OCI-LY3 (cell line): ENCODE measurements around the gene CCDC174.

Source experiments
- H2AFZ ChIP-seq: fragments of 200-600, 300-600 bp; shearing (Covaris generic); 2 replicates; pipeline ENCODE4 v1.6.0; 2014; ENCODE audit warnings: antibody characterized with exemption, low read depth, low read length
- H3K27ac ChIP-seq: fragments of 200-600, 300-600 bp; sonication (generic); 2 replicates; pipeline ENCODE4 v1.5.1; 2014; ENCODE audit warnings: mild to moderate bottlenecking, low read length, moderate library complexity, mixed read lengths
- H3K27me3 ChIP-seq: fragments of 200-600, 300-600 bp; sonication (generic); 2 replicates; pipeline ENCODE4 v1.6.1; 2014; ENCODE audit warnings: low read depth, low read length, mixed read lengths
- H3K36me3 ChIP-seq: fragments of 200-600, 300-600 bp; sonication (generic); replicated peaks from 2 replicates; pipeline ENCODE3; 2014; ENCODE audit warnings: low read depth, low read length, mixed read lengths
- H3K4me1 ChIP-seq: fragments of 300-600, 200-600 bp; sonication (generic); 2 replicates; pipeline ENCODE4 v1.6.1; 2014; ENCODE audit warnings: low read length, mixed read lengths
- H3K4me2 ChIP-seq: fragments of 200-600, 300-600 bp; sonication (generic); 2 replicates; pipeline ENCODE4 v1.6.1; 2014; ENCODE audit warnings: low read length, mixed read lengths
- H3K4me3 ChIP-seq: fragments of 300-600, 200-600 bp; sonication (generic); 2 replicates; pipeline ENCODE4 v1.5.1; 2014; ENCODE audit warnings: antibody characterized with exemption, mild to moderate bottlenecking, low read length, moderate library complexity
- H3K79me2 ChIP-seq: fragments of 300-600, 200-600 bp; shearing (Covaris generic); 2 replicates; pipeline ENCODE4 v1.6.1; 2014; ENCODE audit warnings: mild to moderate bottlenecking, low read length, mixed read lengths
- H3K9ac ChIP-seq: fragments of 300-600, 200-600 bp; shearing (Covaris generic); 2 replicates; pipeline ENCODE4 v1.6.0; 2014; ENCODE audit warnings: mild to moderate bottlenecking, low read length, moderate library complexity
- H3K9me3 ChIP-seq: fragments of 200-600, 300-600 bp; shearing (Covaris generic); 2 replicates; pipeline ENCODE4 v1.6.1; 2014; ENCODE audit warnings: low read length, mixed read lengths; ENCODE audit not compliant: insufficient read depth
- H4K20me1 ChIP-seq: fragments of 200-600, 300-600 bp; sonication (generic); 2 replicates; pipeline ENCODE4 v1.6.1; 2016; ENCODE audit warnings: low read length, mixed read lengths; ENCODE audit not compliant: insufficient read depth
- EZH2phosphoT487 ChIP-seq: fragments of 200-600 bp; shearing (Covaris generic); IDR thresholded peaks from 2 replicates; pipeline ENCODE4 v1.6.1; 2018; ENCODE audit warnings: antibody characterized with exemption, mixed run types, low read depth
- TF ChIP-seq, protein P1 (sequence below): fragments of 200-600, 300-600 bp; sonication (generic); IDR thresholded peaks from 2 replicates; pipeline ENCODE4 v1.5.1; 2014; ENCODE audit warnings: antibody characterized with exemption, low read length, low read depth

Gene CCDC174

DNA sequence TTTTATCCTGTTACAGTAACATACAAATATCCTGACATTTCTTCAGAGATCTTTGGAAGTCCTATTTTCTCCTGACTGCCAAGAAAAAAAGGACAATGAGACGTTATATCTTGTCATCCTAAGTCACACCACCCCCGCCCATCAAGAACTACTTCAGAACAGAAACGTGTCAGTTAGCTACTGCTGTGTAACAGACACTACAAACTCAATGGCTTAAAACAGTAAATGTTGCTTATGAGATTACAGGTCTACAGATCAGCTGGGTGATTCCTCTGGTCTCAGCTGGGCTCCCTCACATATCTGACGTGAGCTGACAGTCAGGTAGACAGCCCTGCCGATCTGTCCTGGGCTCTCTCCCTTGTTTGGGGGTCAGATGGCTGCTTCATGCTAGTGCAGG is 20.5 kb upstream of the CCDC174 start:
- no peak overlapping the region for H3K27ac ChIP-seq
- no peak overlapping the region for H2AFZ ChIP-seq
- H3K9me3 ChIP-seq = no peaks in the 10 kb centered on the region
- TF ChIP-seq, protein P1, sequence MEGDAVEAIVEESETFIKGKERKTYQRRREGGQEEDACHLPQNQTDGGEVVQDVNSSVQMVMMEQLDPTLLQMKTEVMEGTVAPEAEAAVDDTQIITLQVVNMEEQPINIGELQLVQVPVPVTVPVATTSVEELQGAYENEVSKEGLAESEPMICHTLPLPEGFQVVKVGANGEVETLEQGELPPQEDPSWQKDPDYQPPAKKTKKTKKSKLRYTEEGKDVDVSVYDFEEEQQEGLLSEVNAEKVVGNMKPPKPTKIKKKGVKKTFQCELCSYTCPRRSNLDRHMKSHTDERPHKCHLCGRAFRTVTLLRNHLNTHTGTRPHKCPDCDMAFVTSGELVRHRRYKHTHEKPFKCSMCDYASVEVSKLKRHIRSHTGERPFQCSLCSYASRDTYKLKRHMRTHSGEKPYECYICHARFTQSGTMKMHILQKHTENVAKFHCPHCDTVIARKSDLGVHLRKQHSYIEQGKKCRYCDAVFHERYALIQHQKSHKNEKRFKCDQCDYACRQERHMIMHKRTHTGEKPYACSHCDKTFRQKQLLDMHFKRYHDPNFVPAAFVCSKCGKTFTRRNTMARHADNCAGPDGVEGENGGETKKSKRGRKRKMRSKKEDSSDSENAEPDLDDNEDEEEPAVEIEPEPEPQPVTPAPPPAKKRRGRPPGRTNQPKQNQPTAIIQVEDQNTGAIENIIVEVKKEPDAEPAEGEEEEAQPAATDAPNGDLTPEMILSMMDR = no peak
- no peak for TF ChIP-seq EZH2phosphoT487
- H3K79me2 ChIP-seq = no peaks in the 10 kb centered on the region
- no peak overlapping the region for H3K4me3 ChIP-seq
- no peaks in the 10 kb centered on the region for H4K20me1 ChIP-seq
- no peak overlapping the region for H3K9ac ChIP-seq
- H3K4me1 ChIP-seq = no peaks in the 10 kb centered on the region
- no peaks in the 10 kb centered on the region for H3K36me3 ChIP-seq
- no peak overlapping the region for H3K4me2 ChIP-seq
- H3K27me3 ChIP-seq = peaks cover 37% of the 10 kb centered on the region

DNA sequence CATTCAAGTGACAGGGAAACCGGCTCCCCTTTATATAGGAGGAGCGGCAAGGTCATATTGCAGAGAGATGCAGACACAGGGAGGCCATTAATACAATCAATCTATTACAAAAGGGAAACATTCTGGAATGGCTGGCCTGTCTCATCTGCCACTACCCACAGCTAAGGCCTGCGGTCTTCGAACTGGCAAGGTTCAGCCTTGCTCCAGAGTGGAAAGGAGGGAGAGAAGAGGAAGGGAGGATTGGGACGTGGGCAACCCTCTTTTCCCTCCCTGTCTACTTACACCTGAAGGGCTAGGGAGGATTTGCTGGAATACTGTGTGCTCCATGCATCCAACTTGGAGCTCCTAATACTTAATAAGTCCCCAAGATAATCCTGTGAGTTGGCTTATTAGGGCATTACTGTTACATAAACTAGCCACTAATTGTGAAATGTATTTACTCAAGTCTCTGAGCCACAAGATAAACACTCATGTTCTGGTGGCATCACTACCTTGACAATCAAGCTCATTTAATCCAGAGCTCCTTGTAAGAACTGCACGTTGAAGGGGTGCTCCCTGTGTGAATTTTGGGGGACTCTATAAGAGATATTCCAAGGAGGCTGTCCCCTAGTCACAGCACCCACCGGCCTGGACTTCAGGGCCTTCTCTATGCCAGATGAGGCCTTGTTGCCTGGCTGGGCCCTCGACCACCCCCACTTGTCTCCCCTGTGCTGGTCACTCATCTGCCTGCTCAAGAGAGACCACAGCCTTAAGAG is 19.7 kb upstream of the CCDC174 start:
- no peaks in the 10 kb centered on the region for H3K36me3 ChIP-seq
- no peak overlapping the region for H2AFZ ChIP-seq
- H3K9me3 ChIP-seq = no peaks in the 10 kb centered on the region
- TF ChIP-seq, protein P1 = no peak
- no peak for TF ChIP-seq EZH2phosphoT487
- no peak overlapping the region for H3K9ac ChIP-seq
- no peak overlapping the region for H3K4me2 ChIP-seq
- peaks cover 44% of the 10 kb centered on the region for H3K27me3 ChIP-seq
- no peak overlapping the region for H3K4me3 ChIP-seq
- H3K79me2 ChIP-seq = no peaks in the 10 kb centered on the region
- H3K27ac ChIP-seq = no peak overlapping the region
- H4K20me1 ChIP-seq = no peaks in the 10 kb centered on the region
- H3K4me1 ChIP-seq = no peaks in the 10 kb centered on the region

DNA sequence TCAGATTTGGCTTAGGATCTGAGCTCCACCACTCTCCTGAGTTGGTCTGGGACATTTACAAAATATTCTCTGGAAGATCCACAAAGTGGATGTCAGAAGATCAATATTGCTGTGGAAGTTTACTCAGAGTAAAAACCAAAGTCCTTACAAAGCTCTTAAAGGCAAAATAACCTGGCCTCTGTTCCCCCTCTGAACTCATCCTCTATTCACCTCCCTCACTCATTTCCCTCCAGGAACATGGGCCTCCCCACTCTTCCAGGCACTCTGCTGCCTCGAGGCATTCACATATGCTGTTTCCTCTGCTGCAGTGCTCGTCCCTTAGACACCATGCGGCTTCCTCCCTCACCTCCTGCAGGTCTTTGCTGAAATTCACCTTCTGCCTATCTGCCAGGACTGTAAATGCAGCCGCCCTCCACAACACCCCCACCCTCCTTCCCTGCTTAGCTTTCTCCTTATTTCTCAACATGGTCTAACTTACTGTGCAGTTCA is 19.1 kb upstream of the CCDC174 start:
- Histone ChIP-seq H3K9ac (no peak overlapping the region), H3K9me3 (no peaks in the 10 kb centered on the region), H2AFZ (no peak overlapping the region), H3K79me2 (no peaks in the 10 kb centered on the region), H3K4me2 (no peak overlapping the region), H4K20me1 (no peaks in the 10 kb centered on the region), H3K27ac (no peak overlapping the region), H3K4me1 (no peaks in the 10 kb centered on the region), H3K27me3 (peaks cover 49% of the 10 kb centered on the region), H3K36me3 (no peaks in the 10 kb centered on the region), H3K4me3 (no peak overlapping the region)
- TF ChIP-seq EZH2phosphoT487 = no peak
- TF ChIP-seq, protein P1 = no peak

DNA sequence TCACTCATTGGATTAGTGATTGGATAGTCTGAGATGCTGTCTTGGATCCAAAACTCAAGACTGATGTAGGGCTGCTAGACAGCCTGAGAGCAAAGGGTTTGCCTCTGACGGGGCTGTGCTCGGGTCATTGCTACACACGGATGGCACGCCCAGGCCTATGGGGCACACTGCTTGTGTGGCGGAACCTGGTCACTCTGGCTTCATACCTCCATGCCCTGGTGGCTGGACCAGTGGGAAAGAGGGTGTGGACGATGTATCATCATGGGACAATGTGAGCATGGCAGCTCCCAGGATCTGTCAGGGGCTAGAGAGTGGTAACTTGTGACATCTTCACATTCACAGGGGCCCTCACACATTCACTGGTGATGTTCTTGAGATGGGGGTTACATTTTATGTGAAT is 18.1 kb upstream of the CCDC174 start:
- no peaks in the 10 kb centered on the region for H3K4me1 ChIP-seq
- TF ChIP-seq EZH2phosphoT487 = no peak
- H4K20me1 ChIP-seq = no peaks in the 10 kb centered on the region
- no peak overlapping the region for H3K27ac ChIP-seq
- no peak overlapping the region for H3K4me3 ChIP-seq
- H3K9me3 ChIP-seq = no peaks in the 10 kb centered on the region
- H3K9ac ChIP-seq = no peak overlapping the region
- H2AFZ ChIP-seq = no peak overlapping the region
- peaks cover 51% of the 10 kb centered on the region for H3K27me3 ChIP-seq
- no peak overlapping the region for H3K4me2 ChIP-seq
- H3K79me2 ChIP-seq = no peaks in the 10 kb centered on the region
- no peaks in the 10 kb centered on the region for H3K36me3 ChIP-seq
